ENCODE results near the gene LBP.

The LBP gene

GRCh38 chr20:38414769-38415450, 68.6 kb downstream of the LBP start (continued):
- TF ChIP-seq, protein P1, sequence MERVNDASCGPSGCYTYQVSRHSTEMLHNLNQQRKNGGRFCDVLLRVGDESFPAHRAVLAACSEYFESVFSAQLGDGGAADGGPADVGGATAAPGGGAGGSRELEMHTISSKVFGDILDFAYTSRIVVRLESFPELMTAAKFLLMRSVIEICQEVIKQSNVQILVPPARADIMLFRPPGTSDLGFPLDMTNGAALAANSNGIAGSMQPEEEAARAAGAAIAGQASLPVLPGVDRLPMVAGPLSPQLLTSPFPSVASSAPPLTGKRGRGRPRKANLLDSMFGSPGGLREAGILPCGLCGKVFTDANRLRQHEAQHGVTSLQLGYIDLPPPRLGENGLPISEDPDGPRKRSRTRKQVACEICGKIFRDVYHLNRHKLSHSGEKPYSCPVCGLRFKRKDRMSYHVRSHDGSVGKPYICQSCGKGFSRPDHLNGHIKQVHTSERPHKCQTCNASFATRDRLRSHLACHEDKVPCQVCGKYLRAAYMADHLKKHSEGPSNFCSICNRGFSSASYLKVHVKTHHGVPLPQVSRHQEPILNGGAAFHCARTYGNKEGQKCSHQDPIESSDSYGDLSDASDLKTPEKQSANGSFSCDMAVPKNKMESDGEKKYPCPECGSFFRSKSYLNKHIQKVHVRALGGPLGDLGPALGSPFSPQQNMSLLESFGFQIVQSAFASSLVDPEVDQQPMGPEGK (CRISPR knock-in tag; IDR thresholded peaks at IDR 0.05; ENCODE audit: borderline replicate concordance), result no peak
- TF ChIP-seq ISL1 (CRISPR knock-in tag; IDR thresholded peaks at IDR 0.05), result no peak

- ATAC-seq, result peak; percentile 67
- TF ChIP-seq ZFP30 (CRISPR knock-in tag; IDR thresholded peaks at IDR 0.05) (no peak), ZNF70 (CRISPR knock-in tag; IDR thresholded peaks at IDR 0.05) (no peak), CSDC2 (CRISPR knock-in tag; IDR thresholded peaks at IDR 0.05) (no peak), ZNF565 (CRISPR knock-in tag; conservative IDR thresholded peaks at IDR 0.05; ENCODE audit: low read depth) (no peak), ZC3H10 (CRISPR knock-in tag; IDR thresholded peaks at IDR 0.05) (no peak), ZNF8 (CRISPR knock-in tag; IDR thresholded peaks at IDR 0.05) (no peak), RARB (CRISPR knock-in tag; IDR thresholded peaks at IDR 0.05) (no peak), ISL1 (CRISPR knock-in tag; IDR thresholded peaks at IDR 0.05) (no peak), ZFP3 (CRISPR knock-in tag; IDR thresholded peaks at IDR 0.05) (no peak), OSR1 (CRISPR knock-in tag; IDR thresholded peaks at IDR 0.05) (no peak), POU6F1 (CRISPR knock-in tag; IDR thresholded peaks at IDR 0.05; ENCODE audit: borderline replicate concordance, low read depth) (no peak), ARNTL (CRISPR knock-in tag; IDR thresholded peaks at IDR 0.05; ENCODE audit: borderline replicate concordance, low read depth) (no peak), PPARA (CRISPR knock-in tag; IDR thresholded peaks at IDR 0.05; ENCODE audit: borderline replicate concordance) (no peak)
- TF ChIP-seq, protein P1 (CRISPR knock-in tag; IDR thresholded peaks at IDR 0.05; ENCODE audit: borderline replicate concordance), result no peak
- TF ChIP-seq, protein P2, sequence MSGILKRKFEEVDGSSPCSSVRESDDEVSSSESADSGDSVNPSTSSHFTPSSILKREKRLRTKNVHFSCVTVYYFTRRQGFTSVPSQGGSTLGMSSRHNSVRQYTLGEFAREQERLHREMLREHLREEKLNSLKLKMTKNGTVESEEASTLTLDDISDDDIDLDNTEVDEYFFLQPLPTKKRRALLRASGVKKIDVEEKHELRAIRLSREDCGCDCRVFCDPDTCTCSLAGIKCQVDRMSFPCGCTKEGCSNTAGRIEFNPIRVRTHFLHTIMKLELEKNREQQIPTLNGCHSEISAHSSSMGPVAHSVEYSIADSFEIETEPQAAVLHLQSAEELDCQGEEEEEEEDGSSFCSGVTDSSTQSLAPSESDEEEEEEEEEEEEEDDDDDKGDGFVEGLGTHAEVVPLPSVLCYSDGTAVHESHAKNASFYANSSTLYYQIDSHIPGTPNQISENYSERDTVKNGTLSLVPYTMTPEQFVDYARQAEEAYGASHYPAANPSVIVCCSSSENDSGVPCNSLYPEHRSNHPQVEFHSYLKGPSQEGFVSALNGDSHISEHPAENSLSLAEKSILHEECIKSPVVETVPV (CRISPR knock-in tag; IDR thresholded peaks at IDR 0.05), result no peak
Observed at GRCh38 chr20:38418509-38419204, 72.4 kb downstream of the LBP start.

DNA sequence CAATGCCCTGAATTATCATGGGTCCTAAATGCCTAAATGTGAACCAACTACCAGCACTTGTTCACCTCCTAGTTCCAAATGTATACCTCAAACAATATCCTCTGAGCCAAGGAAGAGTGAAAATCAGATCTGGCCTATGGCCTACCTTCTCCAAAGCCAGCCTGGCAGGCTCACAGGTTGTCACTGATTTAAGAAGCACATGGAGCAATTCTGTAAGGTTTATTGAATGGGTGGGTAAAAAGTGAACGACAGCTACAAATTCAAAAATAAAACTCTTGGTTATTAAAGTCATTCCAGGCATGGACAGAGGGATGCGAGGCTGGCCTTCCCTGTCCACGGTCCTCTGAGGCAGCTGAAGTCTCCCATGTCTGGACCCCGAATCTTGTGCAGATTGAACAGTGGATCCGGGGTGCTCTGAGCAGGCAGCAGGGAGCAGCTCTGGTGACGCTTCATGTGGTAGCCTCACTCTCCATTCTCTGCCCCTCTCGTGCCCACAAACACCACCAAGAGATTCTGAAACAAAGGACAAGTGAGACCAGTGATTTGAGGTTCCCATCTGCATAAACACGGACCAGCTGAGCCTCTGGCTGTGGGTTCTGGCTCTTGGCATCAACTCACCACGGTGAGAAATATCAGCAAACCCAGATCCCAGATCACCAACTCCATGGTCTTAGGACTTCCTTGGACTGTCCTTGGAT, 74.3 kb downstream of the LBP start:
- no peak for TF ChIP-seq SNAI2 (CRISPR knock-in tag; IDR thresholded peaks at IDR 0.05)
- no peak for TF ChIP-seq TCF4 (CRISPR knock-in tag; IDR thresholded peaks at IDR 0.05; ENCODE audit: borderline replicate concordance)
- TF ChIP-seq PPARA (CRISPR knock-in tag; IDR thresholded peaks at IDR 0.05; ENCODE audit: borderline replicate concordance), result no peak
- ATAC-seq, result no peak

GRCh38 chr20:38421915-38422314, 75.6 kb downstream of the LBP start:
- no peak for ATAC-seq
- TF ChIP-seq ZNF70 (CRISPR knock-in tag; IDR thresholded peaks at IDR 0.05) (no peak), CSDC2 (CRISPR knock-in tag; IDR thresholded peaks at IDR 0.05) (no peak), ARNTL (CRISPR knock-in tag; IDR thresholded peaks at IDR 0.05; ENCODE audit: borderline replicate concordance, low read depth) (no peak), ZC3H10 (CRISPR knock-in tag; IDR thresholded peaks at IDR 0.05) (no peak), TOX (CRISPR knock-in tag; IDR thresholded peaks at IDR 0.05; ENCODE audit: borderline replicate concordance) (no peak), ZNF8 (CRISPR knock-in tag; IDR thresholded peaks at IDR 0.05) (no peak), OSR1 (CRISPR knock-in tag; IDR thresholded peaks at IDR 0.05) (no peak), TCF4 (CRISPR knock-in tag; IDR thresholded peaks at IDR 0.05; ENCODE audit: borderline replicate concordance) (no peak), BACH2 (CRISPR knock-in tag; IDR thresholded peaks at IDR 0.05; ENCODE audit: borderline replicate concordance) (no peak), PPARA (CRISPR knock-in tag; IDR thresholded peaks at IDR 0.05; ENCODE audit: borderline replicate concordance) (no peak)
- TF ChIP-seq, protein P2 (CRISPR knock-in tag; IDR thresholded peaks at IDR 0.05), result no peak
- TF ChIP-seq, protein P3, sequence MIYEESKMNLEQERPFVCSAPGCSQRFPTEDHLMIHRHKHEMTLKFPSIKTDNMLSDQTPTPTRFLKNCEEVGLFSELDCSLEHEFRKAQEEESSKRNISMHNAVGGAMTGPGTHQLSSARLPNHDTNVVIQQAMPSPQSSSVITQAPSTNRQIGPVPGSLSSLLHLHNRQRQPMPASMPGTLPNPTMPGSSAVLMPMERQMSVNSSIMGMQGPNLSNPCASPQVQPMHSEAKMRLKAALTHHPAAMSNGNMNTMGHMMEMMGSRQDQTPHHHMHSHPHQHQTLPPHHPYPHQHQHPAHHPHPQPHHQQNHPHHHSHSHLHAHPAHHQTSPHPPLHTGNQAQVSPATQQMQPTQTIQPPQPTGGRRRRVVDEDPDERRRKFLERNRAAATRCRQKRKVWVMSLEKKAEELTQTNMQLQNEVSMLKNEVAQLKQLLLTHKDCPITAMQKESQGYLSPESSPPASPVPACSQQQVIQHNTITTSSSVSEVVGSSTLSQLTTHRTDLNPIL (CRISPR knock-in tag; IDR thresholded peaks at IDR 0.05; ENCODE audit: low read depth), result no peak
- TF ChIP-seq, protein P1 (CRISPR knock-in tag; IDR thresholded peaks at IDR 0.05; ENCODE audit: borderline replicate concordance), result no peak
